B cell (primary cell): ENCODE measurements around the gene LSM14B.

Experiments used
- EZH2 ChIP-seq: IDR thresholded peaks from 2 replicates; pipeline ENCODE4 v1.6.1; 2012; ENCODE audit warnings: borderline replicate concordance, low read depth, mild to moderate bottlenecking, moderate library complexity, low read length; ENCODE audit not compliant: insufficient read depth, poor library complexity, severe bottlenecking
- TF ChIP-seq, protein P1 (sequence below): fragments of 200-600 bp; IDR thresholded peaks from one replicate; pipeline ENCODE4 v1.8.0; 2022; ENCODE audit warnings: antibody characterized with exemption, mild to moderate bottlenecking

DNA sequence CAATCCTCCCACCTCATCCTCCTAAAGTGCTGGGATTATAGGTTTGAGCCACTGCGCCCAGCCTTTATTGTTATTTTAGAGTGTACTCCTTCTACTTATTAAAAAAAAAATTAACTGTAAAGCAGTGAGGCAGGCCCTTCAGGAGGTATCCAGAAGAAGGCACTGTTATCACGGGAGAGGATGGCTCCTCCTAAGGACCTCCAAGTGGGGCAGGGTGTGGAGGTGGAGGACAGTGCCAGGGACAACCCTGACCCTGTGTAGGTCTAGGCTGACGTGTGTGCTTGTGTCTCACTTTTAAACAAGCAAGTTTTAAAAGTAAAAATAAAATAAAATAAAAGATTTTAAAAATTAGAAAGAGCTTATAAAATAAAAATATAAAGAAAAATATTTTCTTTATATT, 32.9 kb upstream of the LSM14B start:
- TF ChIP-seq, protein P1, sequence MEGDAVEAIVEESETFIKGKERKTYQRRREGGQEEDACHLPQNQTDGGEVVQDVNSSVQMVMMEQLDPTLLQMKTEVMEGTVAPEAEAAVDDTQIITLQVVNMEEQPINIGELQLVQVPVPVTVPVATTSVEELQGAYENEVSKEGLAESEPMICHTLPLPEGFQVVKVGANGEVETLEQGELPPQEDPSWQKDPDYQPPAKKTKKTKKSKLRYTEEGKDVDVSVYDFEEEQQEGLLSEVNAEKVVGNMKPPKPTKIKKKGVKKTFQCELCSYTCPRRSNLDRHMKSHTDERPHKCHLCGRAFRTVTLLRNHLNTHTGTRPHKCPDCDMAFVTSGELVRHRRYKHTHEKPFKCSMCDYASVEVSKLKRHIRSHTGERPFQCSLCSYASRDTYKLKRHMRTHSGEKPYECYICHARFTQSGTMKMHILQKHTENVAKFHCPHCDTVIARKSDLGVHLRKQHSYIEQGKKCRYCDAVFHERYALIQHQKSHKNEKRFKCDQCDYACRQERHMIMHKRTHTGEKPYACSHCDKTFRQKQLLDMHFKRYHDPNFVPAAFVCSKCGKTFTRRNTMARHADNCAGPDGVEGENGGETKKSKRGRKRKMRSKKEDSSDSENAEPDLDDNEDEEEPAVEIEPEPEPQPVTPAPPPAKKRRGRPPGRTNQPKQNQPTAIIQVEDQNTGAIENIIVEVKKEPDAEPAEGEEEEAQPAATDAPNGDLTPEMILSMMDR, result no peak
- TF ChIP-seq EZH2, result no peak
